ENCODE data around the gene PLEKHN1. TPM values are rescaled to one million over a fixed set of nuclear protein-coding genes. Genes with fewer than 3 reads are reported as not detected.
A peak's percentile ranks its signal among the peaks of the same experiment; 100 is the strongest.

Gene PLEKHN1, protein sequence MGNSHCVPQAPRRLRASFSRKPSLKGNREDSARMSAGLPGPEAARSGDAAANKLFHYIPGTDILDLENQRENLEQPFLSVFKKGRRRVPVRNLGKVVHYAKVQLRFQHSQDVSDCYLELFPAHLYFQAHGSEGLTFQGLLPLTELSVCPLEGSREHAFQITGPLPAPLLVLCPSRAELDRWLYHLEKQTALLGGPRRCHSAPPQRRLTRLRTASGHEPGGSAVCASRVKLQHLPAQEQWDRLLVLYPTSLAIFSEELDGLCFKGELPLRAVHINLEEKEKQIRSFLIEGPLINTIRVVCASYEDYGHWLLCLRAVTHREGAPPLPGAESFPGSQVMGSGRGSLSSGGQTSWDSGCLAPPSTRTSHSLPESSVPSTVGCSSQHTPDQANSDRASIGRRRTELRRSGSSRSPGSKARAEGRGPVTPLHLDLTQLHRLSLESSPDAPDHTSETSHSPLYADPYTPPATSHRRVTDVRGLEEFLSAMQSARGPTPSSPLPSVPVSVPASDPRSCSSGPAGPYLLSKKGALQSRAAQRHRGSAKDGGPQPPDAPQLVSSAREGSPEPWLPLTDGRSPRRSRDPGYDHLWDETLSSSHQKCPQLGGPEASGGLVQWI
- total RNA-seq, result 1.6 and 5.4 TPM in 2 replicates

DNA sequence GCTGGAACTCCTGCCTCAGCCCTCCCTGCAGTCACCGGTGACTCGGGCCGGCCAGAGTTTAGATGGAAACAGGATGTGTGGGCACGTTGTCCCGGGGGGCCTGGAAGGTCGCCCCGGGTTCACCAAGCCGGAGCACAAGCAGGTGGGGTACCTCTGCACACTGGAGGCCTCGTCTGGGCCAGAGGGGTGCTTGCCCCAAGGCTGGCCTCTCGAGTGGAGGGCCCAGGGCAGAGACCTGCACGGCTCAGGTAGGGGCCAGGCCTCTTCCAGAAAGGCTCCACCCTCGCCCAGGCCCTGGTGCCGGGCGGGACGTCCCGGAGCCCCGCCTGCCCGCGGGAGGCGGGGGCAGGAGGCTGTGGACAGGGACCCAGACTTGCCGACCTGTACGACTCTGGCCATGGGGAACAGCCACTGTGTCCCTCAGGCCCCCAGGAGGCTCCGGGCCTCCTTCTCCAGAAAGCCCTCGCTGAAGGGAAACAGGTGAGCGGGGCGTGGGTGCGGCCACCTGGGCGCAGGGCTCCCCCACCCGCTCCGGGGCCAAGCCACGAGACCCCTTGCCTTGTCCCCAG, at the start of gene PLEKHN1:
Gene PLEKHN1, plus strand, starts transcription at position 348 of the 569 bp plus-strand sequence. Its CDS starts 50 bp downstream, at position 398.
- Histone ChIP-seq H3K27me3 (ENCODE audit: control insufficient read depth, insufficient read depth, low read length) (no peaks in the 10 kb centered on the region), H3K36me3 (ENCODE audit: control insufficient read depth, insufficient read depth, low read length) (peaks cover 13% of the 10 kb centered on the region), H3K4me3 (ENCODE audit: low read depth, low read length) (peak within 1 kb of the TSS; percentile 99)
- TF ChIP-seq CTCF (IDR thresholded peaks at IDR 0.05; ENCODE audit: insufficient read depth, low read length, severe bottlenecking), result no peak
- FAIRE-seq (no peak), DNase-seq (ENCODE audit: low read depth) (peak; percentile 64)

- peaks cover 68% of the 10 kb centered on the region for H3K27me3 ChIP-seq (ENCODE audit: control insufficient read depth, insufficient read depth, low read length)
- no peaks in the 10 kb centered on the region for H3K36me3 ChIP-seq (ENCODE audit: control insufficient read depth, insufficient read depth, low read length)
- TF ChIP-seq CTCF (IDR thresholded peaks at IDR 0.05; ENCODE audit: insufficient read depth, low read length, severe bottlenecking), result no peak
- DNase-seq (ENCODE audit: low read depth) (no peak), FAIRE-seq (no peak)
- no peak overlapping the region for H3K4me3 ChIP-seq (ENCODE audit: low read depth, low read length)
Measured at GRCh38 chr1:917076-917459, 49.2 kb upstream of the PLEKHN1 start.

- no peak for TF ChIP-seq CTCF (IDR thresholded peaks at IDR 0.05; ENCODE audit: insufficient read depth, low read length, severe bottlenecking)
Measured at GRCh38 chr1:917466-918091, 48.7 kb upstream of the PLEKHN1 start.

DNA sequence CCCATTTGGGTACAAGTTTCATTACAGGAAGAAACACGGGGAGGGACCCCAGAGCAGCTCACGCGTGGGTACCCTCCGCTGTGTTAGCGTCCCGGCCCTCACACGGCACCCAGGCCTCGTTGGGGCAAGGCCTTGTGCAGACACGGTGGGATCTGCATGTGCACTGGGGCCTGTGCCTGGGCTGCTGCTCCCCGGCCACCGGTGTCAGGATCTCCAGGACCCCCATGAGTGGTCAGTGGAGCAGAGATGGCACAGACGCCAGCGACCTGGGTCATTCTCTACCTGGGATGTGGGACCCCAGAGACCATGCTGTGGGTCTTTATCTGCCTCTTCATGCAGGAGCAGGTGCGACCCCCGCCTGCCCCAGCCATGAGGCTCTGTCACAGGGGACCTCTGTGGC, 47.9 kb upstream of the PLEKHN1 start:
- DNase-seq (ENCODE audit: low read depth) (no peak), FAIRE-seq (no peak)
- Histone ChIP-seq H3K4me3 (ENCODE audit: low read depth, low read length) (no peak overlapping the region), H3K27me3 (ENCODE audit: control insufficient read depth, insufficient read depth, low read length) (peaks cover 76% of the 10 kb centered on the region), H3K36me3 (ENCODE audit: control insufficient read depth, insufficient read depth, low read length) (no peaks in the 10 kb centered on the region)
- TF ChIP-seq CTCF (IDR thresholded peaks at IDR 0.05; ENCODE audit: insufficient read depth, low read length, severe bottlenecking), result no peak

More at GRCh38 chr1:917466-918091, 48.7 kb upstream of the PLEKHN1 start:
- FAIRE-seq (no peak), DNase-seq (ENCODE audit: low read depth) (no peak)
- Histone ChIP-seq H3K4me3 (ENCODE audit: low read depth, low read length) (no peak overlapping the region), H3K36me3 (ENCODE audit: control insufficient read depth, insufficient read depth, low read length) (no peaks in the 10 kb centered on the region), H3K27me3 (ENCODE audit: control insufficient read depth, insufficient read depth, low read length) (peaks cover 69% of the 10 kb centered on the region)

- Histone ChIP-seq H3K27me3 (ENCODE audit: control insufficient read depth, insufficient read depth, low read length) (peaks cover 74% of the 10 kb centered on the region), H3K4me3 (ENCODE audit: low read depth, low read length) (no peak overlapping the region), H3K36me3 (ENCODE audit: control insufficient read depth, insufficient read depth, low read length) (no peaks in the 10 kb centered on the region)
- FAIRE-seq (no peak), DNase-seq (ENCODE audit: low read depth) (no peak)
- no peak for TF ChIP-seq CTCF (IDR thresholded peaks at IDR 0.05; ENCODE audit: insufficient read depth, low read length, severe bottlenecking)
Measured at GRCh38 chr1:918843-919242, 47.4 kb upstream of the PLEKHN1 start.

Data from bronchial epithelial cell (primary cell).